ENCODE results near the gene TNFRSF25. TPM values are rescaled to one million over a fixed set of nuclear protein-coding genes. Genes with fewer than 3 reads are reported as not detected.

The TNFRSF25 gene
- total RNA-seq, 4 donors from 2014 or later, result 4.2 to 11.2 (median 8.8) TPM

DNA sequence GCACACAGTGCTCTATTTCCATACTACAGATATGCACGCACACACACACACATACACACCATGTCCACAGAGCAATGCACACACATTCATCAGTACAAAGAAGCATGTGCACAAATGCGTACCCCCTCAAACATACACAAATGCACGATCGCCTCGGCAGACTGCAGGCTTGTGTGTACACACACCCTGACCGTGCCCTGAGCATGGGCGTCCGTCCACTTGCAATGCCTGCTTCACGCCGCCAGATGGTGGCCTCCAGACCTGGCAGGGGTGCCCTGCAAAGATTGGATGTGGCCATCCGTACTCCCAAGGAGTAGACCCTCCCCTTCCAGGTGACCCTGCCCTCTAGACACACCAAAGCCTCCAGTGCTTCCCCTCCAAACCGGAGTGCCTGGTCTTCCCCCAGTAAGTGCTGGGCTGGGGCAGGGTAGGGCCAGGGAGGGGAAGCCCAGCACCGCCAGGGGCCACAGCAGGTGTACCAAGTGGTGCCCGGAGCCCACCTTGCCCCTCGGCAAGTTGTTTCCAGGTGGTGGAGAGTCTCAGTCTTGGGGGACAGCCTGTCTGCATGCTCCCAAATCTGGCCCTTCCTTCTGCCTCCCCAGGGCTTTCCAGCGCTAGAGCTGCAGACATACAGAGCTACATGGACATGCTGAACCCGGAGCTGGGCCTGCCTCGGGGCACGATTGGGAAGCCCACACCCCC lies 20.8 kb downstream of the TNFRSF25 start:
- Histone ChIP-seq H3K27ac (no peak overlapping the region), H3K4me1 (peaks cover 0 to 34% (median 13%) of the 10 kb centered on the region in 3 donors), H3K36me3 (no peaks in the 10 kb centered on the region), H3K9me3 (no peaks in the 10 kb centered on the region), H3K4me3 (no peak overlapping the region), H3K27me3 (peaks cover 92% of the 10 kb centered on the region)
- ATAC-seq, result no peak
- WGBS, 2 donors (ENCODE audit: low coverage in 1 of 2), result 20 to 100% methylated on average over 1 of the region's 19 CpGs
- TF ChIP-seq, protein P1, sequence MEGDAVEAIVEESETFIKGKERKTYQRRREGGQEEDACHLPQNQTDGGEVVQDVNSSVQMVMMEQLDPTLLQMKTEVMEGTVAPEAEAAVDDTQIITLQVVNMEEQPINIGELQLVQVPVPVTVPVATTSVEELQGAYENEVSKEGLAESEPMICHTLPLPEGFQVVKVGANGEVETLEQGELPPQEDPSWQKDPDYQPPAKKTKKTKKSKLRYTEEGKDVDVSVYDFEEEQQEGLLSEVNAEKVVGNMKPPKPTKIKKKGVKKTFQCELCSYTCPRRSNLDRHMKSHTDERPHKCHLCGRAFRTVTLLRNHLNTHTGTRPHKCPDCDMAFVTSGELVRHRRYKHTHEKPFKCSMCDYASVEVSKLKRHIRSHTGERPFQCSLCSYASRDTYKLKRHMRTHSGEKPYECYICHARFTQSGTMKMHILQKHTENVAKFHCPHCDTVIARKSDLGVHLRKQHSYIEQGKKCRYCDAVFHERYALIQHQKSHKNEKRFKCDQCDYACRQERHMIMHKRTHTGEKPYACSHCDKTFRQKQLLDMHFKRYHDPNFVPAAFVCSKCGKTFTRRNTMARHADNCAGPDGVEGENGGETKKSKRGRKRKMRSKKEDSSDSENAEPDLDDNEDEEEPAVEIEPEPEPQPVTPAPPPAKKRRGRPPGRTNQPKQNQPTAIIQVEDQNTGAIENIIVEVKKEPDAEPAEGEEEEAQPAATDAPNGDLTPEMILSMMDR (IDR thresholded peaks at IDR 0.05), result peak in 1 of 4 experiments; percentile 38
- TF ChIP-seq EP300 (IDR thresholded peaks at IDR 0.05), result no peak

DNA sequence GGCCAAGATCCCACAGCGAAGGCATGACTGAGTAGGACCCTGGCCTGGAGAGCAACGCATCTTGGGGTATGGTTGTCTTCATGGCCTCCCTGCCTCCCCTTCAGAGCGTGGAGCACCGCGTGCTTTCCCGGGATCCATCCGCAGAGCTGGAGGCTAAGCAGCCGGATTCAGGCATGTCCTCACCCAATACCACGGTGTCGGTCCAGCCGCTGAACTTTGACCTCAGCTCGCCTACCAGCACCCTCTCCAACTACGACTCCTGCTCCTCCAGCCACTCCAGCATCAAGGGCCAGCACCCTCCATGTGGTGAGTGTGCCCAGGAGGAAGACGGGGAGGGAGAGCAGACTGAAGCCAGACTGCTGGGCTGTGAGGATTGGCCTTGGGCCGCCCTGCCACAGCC lies 21.6 kb downstream of the TNFRSF25 start:
- no CpG with 5 or more reads among the region's 15 CpGs for WGBS, 2 donors (ENCODE audit: low coverage in 1 of 2)

DNA sequence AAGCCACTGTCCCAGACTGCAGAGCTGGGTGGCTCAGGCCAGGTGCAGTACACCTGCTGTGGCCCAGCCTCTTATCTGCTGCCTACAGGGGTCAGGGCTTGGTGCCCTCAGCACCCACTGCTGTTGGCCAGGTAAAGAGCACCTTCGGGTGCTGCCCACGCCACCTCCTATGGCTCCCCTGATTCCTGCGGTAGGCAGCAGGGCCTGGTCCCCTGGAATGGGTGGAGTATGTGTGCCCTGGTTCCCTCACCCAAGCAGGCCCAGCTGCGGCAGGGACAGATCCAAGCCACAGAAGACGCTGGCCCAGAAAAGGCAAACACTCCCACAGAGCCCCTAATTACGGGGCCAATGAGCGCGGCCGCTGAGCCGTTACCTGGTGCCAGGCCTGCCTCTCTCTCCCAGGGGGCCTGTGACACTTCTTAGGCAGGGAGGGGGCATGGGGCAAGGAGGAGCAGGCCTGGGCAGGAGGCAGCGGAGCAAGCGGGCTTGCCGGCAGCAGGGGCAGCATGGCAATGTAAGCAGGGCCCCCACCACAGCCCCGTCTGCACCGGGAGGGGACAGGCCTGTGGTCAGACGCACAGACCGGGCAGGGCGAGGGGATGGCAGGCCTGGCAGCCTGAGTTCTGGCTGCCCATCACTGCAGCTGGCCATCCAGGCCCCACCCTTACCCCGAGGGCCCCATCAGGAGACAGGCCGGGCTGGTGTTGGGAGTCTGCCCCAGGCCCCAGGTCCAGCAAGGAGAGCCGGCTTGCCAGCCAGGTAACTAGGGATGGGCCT lies 22.4 kb downstream of the TNFRSF25 start:
- Histone ChIP-seq H3K27ac (no peak overlapping the region), H3K4me1 (peaks cover 0 to 28% (median 13%) of the 10 kb centered on the region in 3 donors), H3K36me3 (no peaks in the 10 kb centered on the region), H3K4me3 (no peak overlapping the region), H3K27me3 (peaks cover 92% of the 10 kb centered on the region), H3K9me3 (no peaks in the 10 kb centered on the region)
- 70% methylated on average over 2 of the region's 21 CpGs; no CpG with 5 or more reads in 1 of the 2 donors for WGBS, 2 donors (ENCODE audit: low coverage in 1 of 2)
- no peak for ATAC-seq
- TF ChIP-seq POLR2AphosphoS5 (IDR thresholded peaks at IDR 0.05) (no peak), POLR2A (IDR thresholded peaks at IDR 0.05) (no peak), EP300 (IDR thresholded peaks at IDR 0.05) (no peak)
- TF ChIP-seq, protein P1 (IDR thresholded peaks at IDR 0.05), result no peak

More for the DNA sequence above, 21.6 kb downstream of the TNFRSF25 start:
- H3K27me3 ChIP-seq, result peaks cover 92% of the 10 kb centered on the region
- no peak overlapping the region for H3K4me3 ChIP-seq
- peaks cover 0 to 37% (median 13%) of the 10 kb centered on the region in 3 donors for H3K4me1 ChIP-seq
- no peaks in the 10 kb centered on the region for H3K9me3 ChIP-seq
- TF ChIP-seq EP300 (IDR thresholded peaks at IDR 0.05), result no peak
- TF ChIP-seq POLR2AphosphoS5 (IDR thresholded peaks at IDR 0.05), result no peak
- no peak for TF ChIP-seq POLR2A (IDR thresholded peaks at IDR 0.05)
- TF ChIP-seq, protein P1 (IDR thresholded peaks at IDR 0.05), result no peak
- no peak for ATAC-seq
- no peaks in the 10 kb centered on the region for H3K36me3 ChIP-seq
- no peak overlapping the region for H3K27ac ChIP-seq

DNA sequence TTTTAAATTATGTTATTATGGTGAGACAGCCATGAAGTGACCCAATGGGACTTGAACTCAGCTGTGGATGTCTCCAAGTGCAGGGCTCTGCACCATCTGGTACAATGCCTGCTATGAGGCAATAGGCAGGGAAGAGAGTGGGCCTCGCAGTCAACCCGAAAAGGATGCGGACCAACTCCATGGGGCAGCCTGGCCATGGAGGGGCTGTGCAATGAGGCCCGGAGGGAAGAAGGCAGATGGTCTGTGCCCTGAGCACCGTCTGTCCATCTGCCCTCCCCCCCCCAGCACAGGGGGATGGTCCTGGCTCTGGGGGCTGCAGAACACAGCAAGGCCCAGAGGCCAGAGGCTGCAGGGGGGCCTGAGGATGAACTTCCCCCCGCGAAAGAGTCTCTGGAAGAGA lies 24.4 kb downstream of the TNFRSF25 start:
- TF ChIP-seq, protein P1 (IDR thresholded peaks at IDR 0.05), result no peak
- TF ChIP-seq POLR2A (IDR thresholded peaks at IDR 0.05), result no peak
- no peak for TF ChIP-seq EP300 (IDR thresholded peaks at IDR 0.05)
- TF ChIP-seq POLR2AphosphoS5 (IDR thresholded peaks at IDR 0.05), result no peak
- no peak overlapping the region for H3K27ac ChIP-seq
- H3K36me3 ChIP-seq, result no peaks in the 10 kb centered on the region
- H3K27me3 ChIP-seq, result peaks cover 92% of the 10 kb centered on the region
- ATAC-seq, result no peak
- H3K4me1 ChIP-seq, result peaks cover 0 to 11% (median 5%) of the 10 kb centered on the region in 3 donors
- WGBS, 2 donors (ENCODE audit: low coverage in 1 of 2), result 60% methylated on average over 2 of the region's 7 CpGs; no CpG with 5 or more reads in 1 of the 2 donors
- no peak overlapping the region for H3K4me3 ChIP-seq
- no peaks in the 10 kb centered on the region for H3K9me3 ChIP-seq
